ENCODE measurements around the gene ZNF330.

Gene ZNF330

GRCh38 chr4:141248029-141248428 is 27.3 kb downstream of the ZNF330 start:
- no peak for TF ChIP-seq CTCF (IDR thresholded peaks at IDR 0.05; ENCODE audit: low read depth, low read length)
- Histone ChIP-seq H3K4me3 (ENCODE audit: low read depth, low read length) (no peak overlapping the region), H3K4me1 (no peaks in the 10 kb centered on the region), H3K9me3 (no peaks in the 10 kb centered on the region), H3K27me3 (no peaks in the 10 kb centered on the region), H3K36me3 (no peaks in the 10 kb centered on the region)
- DNase-seq: no peak

- Histone ChIP-seq H3K36me3 (no peaks in the 10 kb centered on the region), H3K27me3 (no peaks in the 10 kb centered on the region), H3K4me3 (ENCODE audit: low read depth, low read length) (no peak overlapping the region), H3K4me1 (no peaks in the 10 kb centered on the region), H3K9me3 (no peaks in the 10 kb centered on the region)
- no peak for DNase-seq
- TF ChIP-seq CTCF (IDR thresholded peaks at IDR 0.05; ENCODE audit: low read depth, low read length): no peak
Measured at GRCh38 chr4:141248486-141248885, 27.8 kb downstream of the ZNF330 start.

GRCh38 chr4:141254326-141254725 is 33.6 kb downstream of the ZNF330 start:
- H3K4me3 ChIP-seq (ENCODE audit: low read depth, low read length): no peak overlapping the region
- peak; percentile 43 for TF ChIP-seq CTCF (IDR thresholded peaks at IDR 0.05; ENCODE audit: low read depth, low read length)
- H3K4me1 ChIP-seq: no peaks in the 10 kb centered on the region
- no peaks in the 10 kb centered on the region for H3K36me3 ChIP-seq
- H3K9me3 ChIP-seq: no peaks in the 10 kb centered on the region
- no peak for DNase-seq
- no peaks in the 10 kb centered on the region for H3K27me3 ChIP-seq

GRCh38 chr4:141255016-141255415 is 34.3 kb downstream of the ZNF330 start:
- Histone ChIP-seq H3K4me3 (ENCODE audit: low read depth, low read length) (no peak overlapping the region), H3K9me3 (no peaks in the 10 kb centered on the region), H3K27me3 (no peaks in the 10 kb centered on the region), H3K36me3 (no peaks in the 10 kb centered on the region), H3K4me1 (no peaks in the 10 kb centered on the region)
- TF ChIP-seq CTCF (IDR thresholded peaks at IDR 0.05; ENCODE audit: low read depth, low read length): no peak
- DNase-seq: no peak

GRCh38 chr4:141258558-141258957 is 37.9 kb downstream of the ZNF330 start:
- DNase-seq: no peak

GRCh38 chr4:141275834-141276233 is 55.1 kb downstream of the ZNF330 start:
- TF ChIP-seq CTCF (IDR thresholded peaks at IDR 0.05; ENCODE audit: low read depth, low read length): no peak
- no peaks in the 10 kb centered on the region for H3K27me3 ChIP-seq
- H3K4me1 ChIP-seq: no peaks in the 10 kb centered on the region
- no peaks in the 10 kb centered on the region for H3K9me3 ChIP-seq
- no peak overlapping the region for H3K4me3 ChIP-seq (ENCODE audit: low read depth, low read length)
- DNase-seq: no peak
- no peaks in the 10 kb centered on the region for H3K36me3 ChIP-seq

More at GRCh38 chr4:141258558-141258957, 37.9 kb downstream of the ZNF330 start:
- H3K4me3 ChIP-seq (ENCODE audit: low read depth, low read length): no peak overlapping the region
- H3K27me3 ChIP-seq: no peaks in the 10 kb centered on the region
- no peaks in the 10 kb centered on the region for H3K9me3 ChIP-seq
- TF ChIP-seq CTCF (IDR thresholded peaks at IDR 0.05; ENCODE audit: low read depth, low read length): no peak
- no peaks in the 10 kb centered on the region for H3K4me1 ChIP-seq
- no peaks in the 10 kb centered on the region for H3K36me3 ChIP-seq
